K562 (cell line): ENCODE measurements around the gene MRPL44.

Experiments
- CTCF ChIP-seq, 3 experiments: IDR thresholded peaks in 2 of 3; conservative IDR thresholded peaks in 1 of 3; 2 replicates each; pipeline ENCODE4 v1.5.1; 2011 to 2012; ENCODE audit warnings: low read length in 3 of 3, mild to moderate bottlenecking in 3 of 3, control low read depth in 2 of 3, improper control_type of control experiment in 1 of 3, inconsistent platforms in 1 of 3, low read depth in 1 of 3, mixed read lengths in 1 of 3, moderate library complexity in 1 of 3; ENCODE audit not compliant: insufficient read depth in 2 of 3
- GTF2F1 ChIP-seq: IDR thresholded peaks from 2 replicates; pipeline ENCODE4 v1.6.1; 2011; ENCODE audit warnings: low read depth, low read length, improper control_type of control experiment
- MYC ChIP-seq, 2 experiments: fragments of 250-450 bp in 1 of 2; sonication (Bioruptor Pico) in 1 of 2; IDR thresholded peaks; 2 replicates each; pipeline versions ENCODE4 v1.5.1 to v1.6.1; 2012 to 2021; ENCODE audit warnings: low read depth in 2 of 2, borderline replicate concordance in 1 of 2, improper control_type of control experiment in 1 of 2, low read length in 1 of 2, mild to moderate bottlenecking in 1 of 2, moderate library complexity in 1 of 2
- NFRKB ChIP-seq: fragments of 450-650 bp; IDR thresholded peaks from 2 replicates; pipeline ENCODE4 v1.6.1; 2016; ENCODE audit warnings: low read depth
- POLR2AphosphoS5 ChIP-seq: IDR thresholded peaks from 2 replicates; pipeline ENCODE4 v1.6.1; 2011; ENCODE audit warnings: mild to moderate bottlenecking, low read depth, low read length, moderate library complexity; ENCODE audit not compliant: control insufficient read depth, insufficient read depth
- REST ChIP-seq, 2 experiments: fragments of 450-650 bp; formaldehyde crosslinking in 1 of 2; IDR thresholded peaks; 2 replicates each; pipeline versions ENCODE4 v1.4.0 to v1.6.1; 2014 to 2020; ENCODE audit warnings: mild to moderate bottlenecking in 2 of 2, borderline replicate concordance in 1 of 2, low read depth in 1 of 2
- TBP ChIP-seq: optimal IDR thresholded peaks from 2 replicates; pipeline ENCODE3; 2011; ENCODE audit warnings: low read depth, low read length, improper control_type of control experiment
- ZNF324 ChIP-seq: fragments of 250-450 bp; sonication (Bioruptor Pico); IDR thresholded peaks from 2 replicates; pipeline ENCODE4 v1.4.0; 2020; ENCODE audit warnings: mild to moderate bottlenecking
- ZNF41 ChIP-seq: fragments of 250-450 bp; sonication (Bioruptor Pico); conservative IDR thresholded peaks from 2 replicates; pipeline ENCODE4 v1.4.0; 2020; ENCODE audit warnings: mild to moderate bottlenecking
- TF ChIP-seq, protein P1 (sequence below): sonication (generic); formaldehyde crosslinking; IDR thresholded peaks from 2 replicates; pipeline ENCODE4 v1.8.0; 2022; ENCODE audit warnings: missing genetic modification reagents, mild to moderate bottlenecking, borderline replicate concordance

DNA sequence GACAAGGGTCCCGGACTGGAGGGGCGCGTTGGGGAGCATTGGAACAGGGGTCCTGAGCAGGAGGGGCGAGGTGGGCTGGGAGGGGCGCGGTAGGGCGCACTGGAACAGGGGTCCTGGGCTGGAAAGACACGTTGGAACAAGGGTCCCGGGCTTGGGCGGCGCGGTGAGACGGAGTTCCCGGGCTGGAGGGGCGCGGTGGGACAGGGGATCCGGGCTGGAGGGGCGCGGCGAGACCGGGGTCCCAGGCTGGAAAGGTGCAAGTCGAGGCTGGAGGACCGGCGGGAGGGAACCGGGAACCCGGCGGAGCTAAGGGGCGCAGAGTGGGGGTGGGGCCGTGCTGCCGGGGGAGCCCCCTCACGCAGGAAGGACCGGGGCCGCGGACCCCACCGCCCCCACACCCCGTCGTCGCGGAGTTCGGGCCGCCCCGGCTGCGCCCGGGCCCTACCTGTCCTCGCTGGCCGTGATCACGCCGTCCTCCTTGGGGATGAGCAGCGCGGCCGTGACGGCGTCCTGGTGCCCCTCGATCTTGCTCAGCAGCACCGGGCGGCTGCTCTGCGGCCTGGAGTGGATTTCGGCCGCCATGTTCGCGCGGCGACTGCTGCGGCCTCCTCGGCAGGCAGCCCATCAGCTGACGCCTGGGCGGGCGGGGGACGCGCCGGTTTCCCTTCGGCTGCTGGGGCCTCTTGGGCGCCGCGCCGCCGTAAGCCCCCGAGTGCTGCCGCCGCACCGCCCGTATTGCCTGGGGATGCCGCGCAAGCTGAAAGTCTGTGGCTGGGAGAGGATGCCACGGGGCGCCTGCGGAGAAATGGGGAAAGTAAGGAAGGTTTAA is 12.3 kb upstream of the MRPL44 start, which contains the start of gene WDFY1:
- peak; percentile 70; the same call in 1 of the 2 replicates for TF ChIP-seq POLR2AphosphoS5
- TF ChIP-seq, protein P1, sequence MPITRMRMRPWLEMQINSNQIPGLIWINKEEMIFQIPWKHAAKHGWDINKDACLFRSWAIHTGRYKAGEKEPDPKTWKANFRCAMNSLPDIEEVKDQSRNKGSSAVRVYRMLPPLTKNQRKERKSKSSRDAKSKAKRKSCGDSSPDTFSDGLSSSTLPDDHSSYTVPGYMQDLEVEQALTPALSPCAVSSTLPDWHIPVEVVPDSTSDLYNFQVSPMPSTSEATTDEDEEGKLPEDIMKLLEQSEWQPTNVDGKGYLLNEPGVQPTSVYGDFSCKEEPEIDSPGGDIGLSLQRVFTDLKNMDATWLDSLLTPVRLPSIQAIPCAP (CRISPR knock-in tag): no peak
- TF ChIP-seq GTF2F1: no peak
- 0 out of 6 replicates have a peak, but pooled peaks of 1 of the 3 experiments have one; percentile 9 for TF ChIP-seq CTCF (IDR thresholded peaks at IDR 0.05 in 2 of 3, conservative IDR thresholded peaks at IDR 0.05 in 1 of 3; ENCODE audit: insufficient read depth in 2 of 3, low read depth in 1 of 3, low read length in 3 of 3)
- peak; percentile 52 for TF ChIP-seq MYC (IDR thresholded peaks at IDR 0.05; ENCODE audit: low read depth, low read length)
- no peak for TF ChIP-seq MYC (CRISPR knock-in tag; IDR thresholded peaks at IDR 0.05; ENCODE audit: borderline replicate concordance, low read depth)
- TF ChIP-seq NFRKB: peak; percentile 65
- TF ChIP-seq ZNF324 (CRISPR knock-in tag): no peak
- peak; percentile 20; the same call in 1 of the 2 replicates for TF ChIP-seq REST (IDR thresholded peaks at IDR 0.05; ENCODE audit: borderline replicate concordance)
- no peak for TF ChIP-seq REST (CRISPR knock-in tag; IDR thresholded peaks at IDR 0.05; ENCODE audit: low read depth)
- TF ChIP-seq ZNF41: no peak
- TF ChIP-seq TBP: peak; percentile 17
